ENCODE data around the gene CTU2.

GRCh38 chr16:88678224-88678979 lies 27.9 kb upstream of the CTU2 start:
- TF ChIP-seq EP300 (IDR thresholded peaks at IDR 0.05; ENCODE audit: low read depth) (no peak), CTCF (IDR thresholded peaks at IDR 0.05) (no peak)

Measured in transverse colon (tissue), 3 donors.